ENCODE measurements around the gene SPEM1. TPM values are rescaled to one million over a fixed set of nuclear protein-coding genes. Genes with fewer than 3 reads are reported as not detected.

Gene SPEM1
- total and polyA plus RNA-seq, 2 of the 13 experiments (the other 11 are each of a cell fraction or from before 2014, with no cell fraction given): not detected

- TF ChIP-seq RERE (CRISPR knock-in tag; IDR thresholded peaks at IDR 0.05; ENCODE audit: low read depth) (no peak), SIX1 (CRISPR knock-in tag; IDR thresholded peaks at IDR 0.05; ENCODE audit: borderline replicate concordance) (no peak), E2F2 (CRISPR knock-in tag; IDR thresholded peaks at IDR 0.05; ENCODE audit: borderline replicate concordance) (no peak), ZMYM3 (CRISPR knock-in tag; IDR thresholded peaks at IDR 0.05) (no peak; the same call in 1 of the 2 replicates), HES4 (CRISPR knock-in tag; IDR thresholded peaks at IDR 0.05; ENCODE audit: borderline replicate concordance) (no peak), MBD4 (IDR thresholded peaks at IDR 0.05; ENCODE audit: borderline replicate concordance, low read length) (no peak), ZNF121 (CRISPR knock-in tag; IDR thresholded peaks at IDR 0.05) (no peak), ATF7 (IDR thresholded peaks at IDR 0.05) (no peak), ATF7 (CRISPR knock-in tag; IDR thresholded peaks at IDR 0.05) (peak; percentile 60; the same call in 1 of the 2 replicates), MEIS2 (CRISPR knock-in tag; IDR thresholded peaks at IDR 0.05) (peak; percentile 44; the same call in 1 of the 2 replicates), IKZF5 (CRISPR knock-in tag; IDR thresholded peaks at IDR 0.05) (peak; percentile 65; the same call in 1 of the 2 replicates), CERS6 (CRISPR knock-in tag; IDR thresholded peaks at IDR 0.05) (no peak), MAX (IDR thresholded peaks at IDR 0.05) (peak; percentile 71), IKZF1 (IDR thresholded peaks at IDR 0.05) (no peak)
Observed at GRCh38 chr17:7444682-7445618, 24.8 kb downstream of the SPEM1 start, which contains the start of gene CHRNB1 (continued).
